Fibroblast of lung (primary cell): ENCODE measurements around the gene TOMM6. TPM values are rescaled to one million over a fixed set of nuclear protein-coding genes. Genes with fewer than 3 reads are reported as not detected.

Source experiments
- DNase-seq, 2 donors: peaks; one replicate each; pipeline versions ENCODE4 v3.0.0 to v3.0.0-alpha.2; 2010; ENCODE audit warnings: low read depth in 2 of 2
- H2AFZ ChIP-seq: 2 replicates; pipeline ENCODE4 v1.5.1; 2012; ENCODE audit warnings: low read length, control low read depth, inconsistent platforms
- H3K27ac ChIP-seq: 2 replicates; pipeline ENCODE4 v1.5.1; 2011; ENCODE audit warnings: low read length, control low read depth; ENCODE audit not compliant: insufficient read depth
- H3K27me3 ChIP-seq: 2 replicates; pipeline ENCODE4 v1.5.1; 2011; ENCODE audit warnings: mild to moderate bottlenecking, low read length; ENCODE audit not compliant: control insufficient read depth, insufficient read depth
- H3K36me3 ChIP-seq: 2 replicates; pipeline ENCODE4 v1.5.1; 2011; ENCODE audit warnings: low read length; ENCODE audit not compliant: control insufficient read depth, insufficient read depth
- H3K4me1 ChIP-seq: 2 replicates; pipeline ENCODE4 v1.5.1; 2011; ENCODE audit warnings: low read length; ENCODE audit not compliant: control insufficient read depth, insufficient read depth; ENCODE audit errors: extremely low read depth
- H3K4me2 ChIP-seq: 2 replicates; pipeline ENCODE4 v1.5.1; 2011; ENCODE audit warnings: low read length, control low read depth; ENCODE audit not compliant: insufficient read depth; ENCODE audit errors: extremely low read depth
- H3K4me3 ChIP-seq, 4 experiments: fragments of 200-600 bp in 1 of 4; sonication (generic) in 1 of 4; replicated peaks in 1 of 4; 2 replicates each; pipeline ENCODE4 v1.5.1; 2011 to 2016; ENCODE audit warnings: low read length in 4 of 4, low read depth in 3 of 4, mild to moderate bottlenecking in 3 of 4, control low read depth in 2 of 4, inconsistent platforms in 1 of 4, mixed read lengths in 1 of 4; ENCODE audit not compliant: insufficient read depth in 1 of 4; ENCODE audit errors: control extremely low read depth in 1 of 4
- H3K79me2 ChIP-seq: 2 replicates; pipeline ENCODE4 v1.5.1; 2012; ENCODE audit warnings: mild to moderate bottlenecking, low read length, inconsistent platforms; ENCODE audit not compliant: control insufficient read depth, insufficient read depth
- H3K9ac ChIP-seq: 2 replicates; pipeline ENCODE4 v1.5.1; 2011; ENCODE audit warnings: mild to moderate bottlenecking, low read length, control low read depth; ENCODE audit not compliant: insufficient read depth
- H3K9me3 ChIP-seq: 2 replicates; pipeline ENCODE4 v1.5.1; 2012; ENCODE audit warnings: low read depth, low read length; ENCODE audit not compliant: control insufficient read depth, insufficient read depth
- H4K20me1 ChIP-seq: 2 replicates; pipeline ENCODE4 v1.5.1; 2011; ENCODE audit warnings: low read length; ENCODE audit not compliant: control insufficient read depth, insufficient read depth; ENCODE audit errors: extremely low read depth
- EZH2 ChIP-seq: IDR thresholded peaks from 2 replicates; pipeline ENCODE4 v1.5.1; 2012; ENCODE audit warnings: low read length, control low read depth, mild to moderate bottlenecking; ENCODE audit errors: missing control alignments
- polyA plus RNA-seq, 2 donors: library from polyadenylated mRNA; depleted of rRNA in 1 of 2; stranded (reverse) in 1 of 2; unstranded in 1 of 2; fragments of >200 nt; gene quantifications; 2 replicates each; pipeline ENCODE4 v1.2.1, GENCODE V29; 2011 to 2012; ENCODE audit warnings: missing spikeins in 1 of 2
- total RNA-seq: library from RNA; depleted of rRNA; stranded (reverse); fragments of >200 nt; gene quantifications from 2 replicates; pipeline ENCODE4 v1.2.1, GENCODE V29; 2014
- TF ChIP-seq, protein P1 (sequence below), 2 donors: IDR thresholded peaks in 1 of 2; conservative IDR thresholded peaks in 1 of 2; 1 replicate in 1 of 2; 2 replicates in 1 of 2; pipeline ENCODE4 v1.5.1; 2011 to 2012; ENCODE audit warnings: low read length in 2 of 2, control low read depth in 1 of 2, inconsistent platforms in 1 of 2, low read depth in 1 of 2, mild to moderate bottlenecking in 1 of 2

TOMM6 gene
- total and polyA plus RNA-seq, 2 donors (not counting 1 experiment from before 2014, with no cell fraction given) = 54.7 to 324 TPM

DNA sequence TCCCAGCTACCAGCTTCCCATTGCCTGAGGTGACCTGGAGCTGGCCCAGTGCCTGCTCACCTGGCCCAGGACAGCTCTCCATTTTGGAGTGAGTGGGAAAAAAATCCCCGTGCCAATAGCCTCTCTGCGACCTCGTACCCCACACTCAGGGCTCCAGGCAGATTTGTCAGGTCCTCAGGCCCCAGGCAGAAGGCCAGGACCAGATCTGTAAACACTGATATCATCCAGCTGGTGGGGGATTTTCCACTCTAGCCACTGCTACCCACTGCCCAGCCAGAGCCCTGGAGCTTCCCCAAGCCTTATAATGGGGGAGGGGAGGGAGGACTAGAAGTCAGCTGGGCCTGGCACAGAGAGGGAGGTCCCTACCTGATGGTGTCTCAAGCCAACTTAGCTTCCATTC is 39.0 kb upstream of the TOMM6 start:
- H3K36me3 ChIP-seq = no peaks in the 10 kb centered on the region
- H3K27ac ChIP-seq = no peak overlapping the region
- no peaks in the 10 kb centered on the region for H3K9me3 ChIP-seq
- H3K4me3 ChIP-seq = no peak overlapping the region
- H3K4me1 ChIP-seq = no peaks in the 10 kb centered on the region
- DNase-seq = no peak
- H3K79me2 ChIP-seq = no peaks in the 10 kb centered on the region
- no peaks in the 10 kb centered on the region for H3K27me3 ChIP-seq
- TF ChIP-seq, protein P1, sequence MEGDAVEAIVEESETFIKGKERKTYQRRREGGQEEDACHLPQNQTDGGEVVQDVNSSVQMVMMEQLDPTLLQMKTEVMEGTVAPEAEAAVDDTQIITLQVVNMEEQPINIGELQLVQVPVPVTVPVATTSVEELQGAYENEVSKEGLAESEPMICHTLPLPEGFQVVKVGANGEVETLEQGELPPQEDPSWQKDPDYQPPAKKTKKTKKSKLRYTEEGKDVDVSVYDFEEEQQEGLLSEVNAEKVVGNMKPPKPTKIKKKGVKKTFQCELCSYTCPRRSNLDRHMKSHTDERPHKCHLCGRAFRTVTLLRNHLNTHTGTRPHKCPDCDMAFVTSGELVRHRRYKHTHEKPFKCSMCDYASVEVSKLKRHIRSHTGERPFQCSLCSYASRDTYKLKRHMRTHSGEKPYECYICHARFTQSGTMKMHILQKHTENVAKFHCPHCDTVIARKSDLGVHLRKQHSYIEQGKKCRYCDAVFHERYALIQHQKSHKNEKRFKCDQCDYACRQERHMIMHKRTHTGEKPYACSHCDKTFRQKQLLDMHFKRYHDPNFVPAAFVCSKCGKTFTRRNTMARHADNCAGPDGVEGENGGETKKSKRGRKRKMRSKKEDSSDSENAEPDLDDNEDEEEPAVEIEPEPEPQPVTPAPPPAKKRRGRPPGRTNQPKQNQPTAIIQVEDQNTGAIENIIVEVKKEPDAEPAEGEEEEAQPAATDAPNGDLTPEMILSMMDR (conservative IDR thresholded peaks at IDR 0.05 in 1 of 2, IDR thresholded peaks at IDR 0.05 in 1 of 2; ENCODE audit: low read depth in 1 of 2, low read length in 2 of 2) = no peak
- TF ChIP-seq EZH2 = no peak
- no peak overlapping the region for H2AFZ ChIP-seq
- H3K4me2 ChIP-seq = no peak overlapping the region
- no peak overlapping the region for H3K9ac ChIP-seq
- H4K20me1 ChIP-seq = no peaks in the 10 kb centered on the region

- TF ChIP-seq, protein P1 (conservative IDR thresholded peaks at IDR 0.05 in 1 of 2, IDR thresholded peaks at IDR 0.05 in 1 of 2; ENCODE audit: low read depth in 1 of 2, low read length in 2 of 2) = no peak
- no peak for TF ChIP-seq EZH2
- no peak overlapping the region for H3K9ac ChIP-seq
- no peaks in the 10 kb centered on the region for H3K4me1 ChIP-seq
- H3K9me3 ChIP-seq = no peaks in the 10 kb centered on the region
- H3K4me2 ChIP-seq = no peak overlapping the region
- H3K27me3 ChIP-seq = peaks cover 5% of the 10 kb centered on the region
- H2AFZ ChIP-seq = no peak overlapping the region
- no peak overlapping the region for H3K4me3 ChIP-seq
- DNase-seq = no peak
- no peaks in the 10 kb centered on the region for H4K20me1 ChIP-seq
- no peaks in the 10 kb centered on the region for H3K36me3 ChIP-seq
- no peaks in the 10 kb centered on the region for H3K79me2 ChIP-seq
- H3K27ac ChIP-seq = no peak overlapping the region
Observed at GRCh38 chr6:41750374-41750773, 37.1 kb upstream of the TOMM6 start.

GRCh38 chr6:41755895-41756294 is 31.6 kb upstream of the TOMM6 start:
- no peak overlapping the region for H3K4me3 ChIP-seq

More at GRCh38 chr6:41755895-41756294, 31.6 kb upstream of the TOMM6 start:
- Histone ChIP-seq H2AFZ (no peak overlapping the region), H3K79me2 (no peaks in the 10 kb centered on the region), H3K9ac (no peak overlapping the region), H4K20me1 (no peaks in the 10 kb centered on the region), H3K36me3 (no peaks in the 10 kb centered on the region), H3K9me3 (no peaks in the 10 kb centered on the region), H3K4me1 (no peaks in the 10 kb centered on the region), H3K27ac (no peak overlapping the region), H3K27me3 (peaks cover 12% of the 10 kb centered on the region), H3K4me2 (no peak overlapping the region)
- no peak for DNase-seq
- TF ChIP-seq, protein P1 (conservative IDR thresholded peaks at IDR 0.05 in 1 of 2, IDR thresholded peaks at IDR 0.05 in 1 of 2; ENCODE audit: low read depth in 1 of 2, low read length in 2 of 2) = no peak
- no peak for TF ChIP-seq EZH2
